ENCODE results near the gene RAB37. TPM values are rescaled to one million over a fixed set of nuclear protein-coding genes. Genes with fewer than 3 reads are reported as not detected.
A peak's percentile ranks its signal among the peaks of the same experiment; 100 is the strongest.

RAB37 gene
- total and polyA plus RNA-seq, 2 of the 13 experiments (the other 11 are each of a cell fraction or from before 2014, with no cell fraction given): 0.91 to 3.7 TPM

- TF ChIP-seq MEF2D (CRISPR knock-in tag; IDR thresholded peaks at IDR 0.05): no peak
- no peak for TF ChIP-seq THYN1 (CRISPR knock-in tag; IDR thresholded peaks at IDR 0.05; ENCODE audit: borderline replicate concordance, low read depth)
- no peak for TF ChIP-seq SRF (IDR thresholded peaks at IDR 0.05; ENCODE audit: low read depth, low read length)
- no peak for TF ChIP-seq KIAA2018 (CRISPR knock-in tag; IDR thresholded peaks at IDR 0.05; ENCODE audit: borderline replicate concordance)
- no peak for TF ChIP-seq MXI1 (IDR thresholded peaks at IDR 0.05; ENCODE audit: borderline replicate concordance, low read depth, low read length)
- no peak for TF ChIP-seq PAX8 (CRISPR knock-in tag; IDR thresholded peaks at IDR 0.05; ENCODE audit: borderline replicate concordance)
- TF ChIP-seq ZMYM3 (CRISPR knock-in tag; IDR thresholded peaks at IDR 0.05): peak; percentile 3; the same call in 1 of the 2 replicates
- no peak for TF ChIP-seq BATF2 (CRISPR knock-in tag; IDR thresholded peaks at IDR 0.05)
- TF ChIP-seq ZNF552 (CRISPR knock-in tag; IDR thresholded peaks at IDR 0.05; ENCODE audit: borderline replicate concordance): 0 out of 2 replicates have a peak, but pooled peaks have one; percentile 17
- no peak for TF ChIP-seq E2F1 (CRISPR knock-in tag; IDR thresholded peaks at IDR 0.05)
- no peak; the same call in 1 of the 2 replicates for TF ChIP-seq DPF2 (CRISPR knock-in tag; IDR thresholded peaks at IDR 0.05; ENCODE audit: borderline replicate concordance, low read depth)
- TF ChIP-seq HIC2 (CRISPR knock-in tag; IDR thresholded peaks at IDR 0.05; ENCODE audit: low read depth): peak; percentile 98
- TF ChIP-seq ZNF496 (CRISPR knock-in tag; IDR thresholded peaks at IDR 0.05; ENCODE audit: insufficient replicate concordance): no peak
- no peak for TF ChIP-seq GZF1 (CRISPR knock-in tag; IDR thresholded peaks at IDR 0.05)
- TF ChIP-seq SETDB1 (CRISPR knock-in tag; IDR thresholded peaks at IDR 0.05; ENCODE audit: borderline replicate concordance): no peak
- TF ChIP-seq TEAD3 (CRISPR knock-in tag; optimal IDR thresholded peaks at IDR 0.05; ENCODE audit: borderline replicate concordance): no peak
Measured at GRCh38 chr17:74738051-74738996, 1.3 kb downstream of the RAB37 start (continued).

All from HepG2 (cell line).